Chondrocyte (in vitro differentiated cells): Measurements from ENCODE around the gene EPB41L1. TPM values are rescaled to one million over a fixed set of nuclear protein-coding genes. Genes with fewer than 3 reads are reported as not detected.

Source experiments
- DNase-seq: peaks from one replicate; pipeline ENCODE4 v3.0.0; 2021; ENCODE audit warnings: mixed read lengths, low spot score
- H3K27ac Mint-ChIP-seq: one replicate; pipeline ENCODE4 v1.8.0; 2021; ENCODE audit warnings: mild to moderate bottlenecking, moderate library complexity, mixed read lengths; ENCODE audit not compliant: unreplicated experiment
- H3K27me3 Mint-ChIP-seq: 2 replicates; pipeline ENCODE4 v1.8.0; 2021; ENCODE audit warnings: low read depth, mixed read lengths
- H3K36me3 Mint-ChIP-seq: 2 replicates; pipeline ENCODE4 v1.8.0; 2021; ENCODE audit warnings: low read depth, mixed read lengths
- H3K4me1 Mint-ChIP-seq: 2 replicates; pipeline ENCODE4 v1.8.0; 2021; ENCODE audit warnings: low read depth, mild to moderate bottlenecking, mixed read lengths
- H3K4me3 Mint-ChIP-seq: one replicate; pipeline ENCODE4 v1.8.0; 2021; ENCODE audit warnings: mild to moderate bottlenecking, moderate library complexity, mixed read lengths; ENCODE audit not compliant: unreplicated experiment
- H3K9me3 Mint-ChIP-seq: 2 replicates; pipeline ENCODE4 v1.8.0; 2021; ENCODE audit warnings: low read depth, mixed read lengths
- total RNA-seq: library from RNA; stranded (reverse); gene quantifications from 3 replicates; pipeline ENCODE4 v1.2.1, GENCODE V29; 2021
- TF ChIP-seq, protein P1 (sequence below): fragments of 200-600 bp; sonication (generic); IDR thresholded peaks from 2 replicates; pipeline ENCODE4 v1.5.0; 2021; ENCODE audit warnings: antibody characterized with exemption, mild to moderate bottlenecking, moderate library complexity

Gene EPB41L1
- total RNA-seq, 1 donor from 2014 or later: 42.1 TPM

DNA sequence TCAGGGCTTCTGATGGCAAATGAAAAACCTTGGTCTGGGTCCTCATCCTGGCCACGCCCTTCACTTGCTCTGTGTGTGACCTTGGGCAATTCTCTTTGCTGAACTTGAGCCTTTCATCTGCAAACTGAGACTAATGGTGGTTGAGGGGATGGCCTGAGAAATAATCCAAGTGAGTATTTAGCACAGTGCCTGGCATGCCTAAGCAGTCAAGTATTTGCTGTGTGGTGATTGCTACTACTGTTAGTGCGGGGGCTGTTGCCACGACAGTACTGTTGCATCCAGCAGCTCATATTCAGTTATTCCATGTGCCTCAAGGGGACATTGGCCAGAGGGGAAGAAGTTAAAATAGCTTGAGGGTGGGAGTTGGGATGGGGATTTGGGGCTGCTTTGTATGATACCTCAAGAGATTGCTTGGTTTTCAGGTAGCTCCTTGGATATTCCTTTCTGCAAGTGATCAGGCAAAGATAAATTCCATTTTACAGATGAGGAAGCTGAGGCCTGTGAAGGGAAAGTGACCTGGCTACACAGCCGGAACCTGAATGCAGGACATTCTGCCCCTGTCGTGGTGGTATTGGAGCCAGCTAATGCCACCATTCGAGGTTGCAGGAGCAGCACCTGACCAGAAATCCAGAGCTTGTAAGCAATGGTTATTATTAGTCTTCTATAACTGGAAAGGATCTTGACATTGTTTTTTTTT lies 45.1 kb upstream of the EPB41L1 start:
- H3K9me3 Mint-ChIP-seq: no peaks in the 10 kb centered on the region
- TF ChIP-seq, protein P1, sequence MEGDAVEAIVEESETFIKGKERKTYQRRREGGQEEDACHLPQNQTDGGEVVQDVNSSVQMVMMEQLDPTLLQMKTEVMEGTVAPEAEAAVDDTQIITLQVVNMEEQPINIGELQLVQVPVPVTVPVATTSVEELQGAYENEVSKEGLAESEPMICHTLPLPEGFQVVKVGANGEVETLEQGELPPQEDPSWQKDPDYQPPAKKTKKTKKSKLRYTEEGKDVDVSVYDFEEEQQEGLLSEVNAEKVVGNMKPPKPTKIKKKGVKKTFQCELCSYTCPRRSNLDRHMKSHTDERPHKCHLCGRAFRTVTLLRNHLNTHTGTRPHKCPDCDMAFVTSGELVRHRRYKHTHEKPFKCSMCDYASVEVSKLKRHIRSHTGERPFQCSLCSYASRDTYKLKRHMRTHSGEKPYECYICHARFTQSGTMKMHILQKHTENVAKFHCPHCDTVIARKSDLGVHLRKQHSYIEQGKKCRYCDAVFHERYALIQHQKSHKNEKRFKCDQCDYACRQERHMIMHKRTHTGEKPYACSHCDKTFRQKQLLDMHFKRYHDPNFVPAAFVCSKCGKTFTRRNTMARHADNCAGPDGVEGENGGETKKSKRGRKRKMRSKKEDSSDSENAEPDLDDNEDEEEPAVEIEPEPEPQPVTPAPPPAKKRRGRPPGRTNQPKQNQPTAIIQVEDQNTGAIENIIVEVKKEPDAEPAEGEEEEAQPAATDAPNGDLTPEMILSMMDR: no peak
- no peak overlapping the region for H3K27ac Mint-ChIP-seq
- no peak overlapping the region for H3K4me3 Mint-ChIP-seq
- peaks cover 4% of the 10 kb centered on the region for H3K27me3 Mint-ChIP-seq
- DNase-seq: no peak
- H3K36me3 Mint-ChIP-seq: no peaks in the 10 kb centered on the region
- peaks cover 13% of the 10 kb centered on the region for H3K4me1 Mint-ChIP-seq

DNA sequence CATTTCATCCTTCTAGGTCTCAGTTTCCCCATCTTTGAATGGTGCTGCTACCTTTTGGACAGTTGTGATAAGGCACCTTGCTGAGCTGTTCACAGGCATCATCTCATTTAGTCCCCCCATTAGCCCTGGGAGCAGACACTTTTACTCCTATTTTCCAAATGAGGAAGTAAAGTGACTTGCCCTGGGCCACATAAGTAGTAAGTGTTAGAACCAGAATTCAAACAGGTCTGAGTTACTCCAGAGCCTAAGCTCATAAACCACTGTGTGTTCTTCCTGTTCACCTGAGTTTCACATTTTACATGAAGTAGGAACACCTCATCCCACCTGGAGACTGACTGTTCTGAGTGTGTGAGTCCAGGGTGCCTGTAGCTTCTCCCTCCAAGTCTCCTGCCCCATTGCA lies 43.5 kb upstream of the EPB41L1 start:
- Mint-ChIP-seq H3K27me3 (peaks cover 4% of the 10 kb centered on the region), H3K36me3 (no peaks in the 10 kb centered on the region), H3K4me1 (peaks cover 8% of the 10 kb centered on the region), H3K27ac (no peak overlapping the region), H3K9me3 (no peaks in the 10 kb centered on the region), H3K4me3 (no peak overlapping the region)
- TF ChIP-seq, protein P1: no peak
- DNase-seq: no peak

DNA sequence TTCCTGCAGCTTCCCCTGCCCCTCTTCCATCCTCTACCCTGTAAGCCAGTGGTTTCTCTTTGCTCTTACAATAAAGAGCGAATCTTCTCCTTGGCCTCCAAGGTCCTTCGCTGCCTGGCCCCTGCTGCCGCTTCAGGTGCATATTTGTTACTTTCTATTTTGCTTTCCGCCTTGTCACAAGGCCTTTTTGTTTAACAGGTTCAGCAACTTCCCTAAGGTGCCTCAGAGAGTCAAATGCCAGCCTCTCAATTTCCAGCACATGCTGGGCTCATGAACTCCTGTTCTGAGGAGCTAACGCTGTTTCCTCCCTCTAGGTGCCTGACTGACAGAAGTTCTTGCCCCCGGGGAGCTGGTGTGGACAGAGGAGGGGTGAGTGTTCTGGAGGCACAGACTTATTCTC lies 42.4 kb upstream of the EPB41L1 start:
- H3K4me1 Mint-ChIP-seq: peaks cover 16% of the 10 kb centered on the region
- DNase-seq: no peak
- H3K27me3 Mint-ChIP-seq: peaks cover 4% of the 10 kb centered on the region
- H3K9me3 Mint-ChIP-seq: no peaks in the 10 kb centered on the region
- TF ChIP-seq, protein P1: no peak
- no peak overlapping the region for H3K27ac Mint-ChIP-seq
- no peak overlapping the region for H3K4me3 Mint-ChIP-seq
- no peaks in the 10 kb centered on the region for H3K36me3 Mint-ChIP-seq

DNA sequence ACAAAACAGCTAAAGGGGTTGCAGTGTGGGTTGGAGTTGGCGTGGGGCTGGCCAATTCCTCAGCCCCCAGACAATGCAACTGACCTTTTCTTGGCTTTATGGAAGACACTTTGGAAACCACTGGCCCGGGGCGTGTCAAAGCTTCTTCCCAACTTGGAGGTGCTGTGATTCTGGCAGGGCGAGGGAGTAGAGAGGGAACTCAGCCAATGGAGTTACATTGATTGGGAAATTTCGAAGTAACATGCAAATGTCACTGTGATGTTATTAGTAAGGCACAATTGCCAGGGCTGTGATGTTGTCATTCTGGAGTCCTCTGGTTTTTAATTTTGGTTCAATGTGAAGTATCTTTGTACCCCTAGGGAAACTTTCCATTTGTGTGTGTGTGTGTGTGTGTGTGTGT lies 41.5 kb upstream of the EPB41L1 start:
- TF ChIP-seq, protein P1: no peak
- H3K36me3 Mint-ChIP-seq: no peaks in the 10 kb centered on the region
- no peaks in the 10 kb centered on the region for H3K9me3 Mint-ChIP-seq
- peaks cover 23% of the 10 kb centered on the region for H3K4me1 Mint-ChIP-seq
- DNase-seq: no peak
- peaks cover 4% of the 10 kb centered on the region for H3K27me3 Mint-ChIP-seq
- no peak overlapping the region for H3K4me3 Mint-ChIP-seq
- H3K27ac Mint-ChIP-seq: no peak overlapping the region

DNA sequence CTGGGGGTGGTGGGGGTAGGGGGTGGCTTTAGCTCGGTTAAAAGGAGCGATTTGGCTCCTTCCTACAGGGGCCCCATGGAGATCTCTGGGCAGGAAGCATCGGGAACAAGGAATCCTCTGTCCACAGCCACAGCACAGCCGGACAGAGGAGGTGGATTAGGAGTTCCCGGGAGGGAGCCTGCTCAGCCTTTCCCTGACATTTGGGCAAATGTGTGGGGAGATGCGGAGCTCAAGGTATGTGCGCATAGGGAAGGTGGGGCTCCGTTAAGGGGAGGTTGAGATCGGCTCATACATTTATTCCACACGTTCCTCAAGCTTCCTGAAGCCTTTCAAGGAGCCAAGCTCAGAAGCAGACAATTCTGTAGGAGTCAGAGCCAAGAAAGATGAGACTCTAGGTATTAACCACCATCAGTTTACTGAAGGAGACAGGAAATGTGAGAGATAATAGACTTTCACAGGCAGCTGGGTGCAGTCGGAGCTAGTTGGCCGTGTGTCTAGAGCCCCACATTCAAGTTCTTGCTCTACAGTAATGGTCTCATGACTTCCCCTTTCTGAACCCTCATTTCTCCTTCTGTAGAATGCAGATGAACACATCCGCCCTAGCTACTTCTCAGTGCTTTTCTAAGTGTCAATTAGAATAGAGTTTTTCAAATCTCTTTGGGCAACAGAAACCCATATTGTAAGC lies 40.8 kb upstream of the EPB41L1 start:
- H3K4me3 Mint-ChIP-seq: no peak overlapping the region
- no peaks in the 10 kb centered on the region for H3K36me3 Mint-ChIP-seq
- no peaks in the 10 kb centered on the region for H3K9me3 Mint-ChIP-seq
- H3K27ac Mint-ChIP-seq: no peak overlapping the region
- DNase-seq: no peak
- H3K27me3 Mint-ChIP-seq: peaks cover 4% of the 10 kb centered on the region
- TF ChIP-seq, protein P1: no peak
- H3K4me1 Mint-ChIP-seq: peaks cover 23% of the 10 kb centered on the region
